Measurements from ENCODE around the gene ZDHHC14. TPM values are rescaled to one million over a fixed set of nuclear protein-coding genes. Genes with fewer than 3 reads are reported as not detected.

ZDHHC14 gene
- total RNA-seq, 3 donors from 2014 or later, result 5.6 to 6.0 (median 5.7) TPM

GRCh38 chr6:157667211-157668008, 286.4 kb downstream of the ZDHHC14 start:
- H3K4me3 Mint-ChIP-seq, result no peak overlapping the region
- peaks cover 3% of the 10 kb centered on the region for H3K27me3 Mint-ChIP-seq (ENCODE audit: low read depth)
- no peaks in the 10 kb centered on the region for H3K36me3 Mint-ChIP-seq (ENCODE audit: insufficient read depth)
- DNase-seq, result peak; percentile 54
- H3K4me1 Mint-ChIP-seq (ENCODE audit: low read depth), result peaks cover 16% of the 10 kb centered on the region
- ATAC-seq, result peak in 1 of 2 donors; percentile 35
- no peaks in the 10 kb centered on the region for H3K9me3 Mint-ChIP-seq

DNA sequence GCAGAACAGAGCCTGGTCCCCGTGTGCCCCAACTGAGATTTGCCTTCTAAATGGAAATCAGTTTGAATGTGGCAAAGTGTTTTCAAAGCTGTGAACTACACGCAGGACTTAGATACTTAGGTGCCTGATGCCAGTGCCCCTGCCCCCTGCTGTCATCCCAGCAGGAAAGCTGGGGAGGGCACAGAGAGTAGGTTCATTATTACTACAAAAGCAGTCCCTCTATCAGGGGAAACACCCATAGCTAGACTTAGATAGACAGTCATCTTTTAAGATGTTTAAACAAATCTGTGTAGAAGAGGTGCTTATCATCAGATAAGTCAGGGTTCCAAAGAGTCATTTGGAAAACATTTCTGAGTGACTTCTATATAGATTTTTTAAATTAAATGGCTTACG, 287.0 kb downstream of the ZDHHC14 start:
- DNase-seq, result no peak
- ATAC-seq, result peak; percentile 66 to 69
- H3K4me3 Mint-ChIP-seq, result no peak overlapping the region
- H3K36me3 Mint-ChIP-seq (ENCODE audit: insufficient read depth), result no peaks in the 10 kb centered on the region
- H3K4me1 Mint-ChIP-seq (ENCODE audit: low read depth), result peaks cover 16% of the 10 kb centered on the region
- H3K27me3 Mint-ChIP-seq (ENCODE audit: low read depth), result peaks cover 3% of the 10 kb centered on the region
- H3K9me3 Mint-ChIP-seq, result no peaks in the 10 kb centered on the region

GRCh38 chr6:157668713-157669112, 287.7 kb downstream of the ZDHHC14 start:
- ATAC-seq (no peak), DNase-seq (no peak)
- Mint-ChIP-seq H3K36me3 (ENCODE audit: insufficient read depth) (no peaks in the 10 kb centered on the region), H3K9me3 (no peaks in the 10 kb centered on the region), H3K4me1 (ENCODE audit: low read depth) (peaks cover 16% of the 10 kb centered on the region), H3K27me3 (ENCODE audit: low read depth) (peaks cover 3% of the 10 kb centered on the region), H3K4me3 (no peak overlapping the region)

DNA sequence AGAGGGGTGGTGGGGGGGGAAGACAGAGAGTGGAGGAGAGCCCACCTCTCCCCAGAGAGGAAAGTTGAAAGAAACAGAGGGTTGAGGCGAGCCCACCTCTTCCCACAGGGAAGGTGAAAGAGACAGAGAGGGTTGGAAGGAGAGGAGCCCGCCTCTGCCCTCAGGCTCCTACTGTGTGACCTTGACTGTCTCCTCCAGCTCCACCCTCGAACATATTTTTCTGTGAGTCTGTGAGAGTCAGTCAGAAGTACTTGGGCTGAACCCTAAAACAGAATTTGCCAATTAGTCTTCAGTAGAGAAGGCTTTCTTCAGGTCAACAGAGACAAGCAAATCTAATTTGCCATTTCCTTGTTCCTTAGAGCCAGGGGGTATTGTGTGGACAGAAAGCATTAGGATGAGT, 288.3 kb downstream of the ZDHHC14 start:
- no peak overlapping the region for H3K4me3 Mint-ChIP-seq

DNA sequence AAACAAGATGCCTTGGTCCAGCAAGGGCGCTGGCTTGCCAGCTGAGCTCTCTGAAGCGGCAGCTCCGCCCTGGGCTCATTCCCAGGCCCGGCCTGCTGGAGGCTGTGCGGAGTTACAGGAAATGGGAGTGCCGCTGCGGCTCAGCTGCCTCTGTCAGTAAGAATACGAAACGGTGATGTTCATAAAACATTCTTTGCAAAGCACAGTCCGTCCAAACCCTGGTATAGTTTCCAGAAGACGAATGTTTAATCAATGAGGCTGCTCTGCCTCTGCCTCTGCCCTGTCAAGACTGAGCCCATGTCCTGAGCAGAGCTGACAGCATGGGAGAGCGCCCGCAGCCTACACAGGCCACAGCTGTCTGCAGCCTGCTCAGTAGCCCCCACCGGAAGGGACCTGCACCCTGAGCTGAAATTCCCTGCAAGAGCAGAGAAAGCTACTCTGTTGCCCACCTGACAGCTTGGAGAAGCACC, 288.8 kb downstream of the ZDHHC14 start:
- Mint-ChIP-seq H3K27me3 (ENCODE audit: low read depth) (peaks cover 3% of the 10 kb centered on the region), H3K4me3 (no peak overlapping the region), H3K36me3 (ENCODE audit: insufficient read depth) (no peaks in the 10 kb centered on the region), H3K9me3 (no peaks in the 10 kb centered on the region), H3K4me1 (ENCODE audit: low read depth) (peaks cover 16% of the 10 kb centered on the region)
- ATAC-seq (peak; percentile 21 to 26), DNase-seq (no peak)

More for the DNA sequence above, 288.3 kb downstream of the ZDHHC14 start:
- ATAC-seq, result no peak
- peaks cover 16% of the 10 kb centered on the region for H3K4me1 Mint-ChIP-seq (ENCODE audit: low read depth)
- no peaks in the 10 kb centered on the region for H3K36me3 Mint-ChIP-seq (ENCODE audit: insufficient read depth)
- peaks cover 3% of the 10 kb centered on the region for H3K27me3 Mint-ChIP-seq (ENCODE audit: low read depth)
- no peaks in the 10 kb centered on the region for H3K9me3 Mint-ChIP-seq
- DNase-seq, result no peak

DNA sequence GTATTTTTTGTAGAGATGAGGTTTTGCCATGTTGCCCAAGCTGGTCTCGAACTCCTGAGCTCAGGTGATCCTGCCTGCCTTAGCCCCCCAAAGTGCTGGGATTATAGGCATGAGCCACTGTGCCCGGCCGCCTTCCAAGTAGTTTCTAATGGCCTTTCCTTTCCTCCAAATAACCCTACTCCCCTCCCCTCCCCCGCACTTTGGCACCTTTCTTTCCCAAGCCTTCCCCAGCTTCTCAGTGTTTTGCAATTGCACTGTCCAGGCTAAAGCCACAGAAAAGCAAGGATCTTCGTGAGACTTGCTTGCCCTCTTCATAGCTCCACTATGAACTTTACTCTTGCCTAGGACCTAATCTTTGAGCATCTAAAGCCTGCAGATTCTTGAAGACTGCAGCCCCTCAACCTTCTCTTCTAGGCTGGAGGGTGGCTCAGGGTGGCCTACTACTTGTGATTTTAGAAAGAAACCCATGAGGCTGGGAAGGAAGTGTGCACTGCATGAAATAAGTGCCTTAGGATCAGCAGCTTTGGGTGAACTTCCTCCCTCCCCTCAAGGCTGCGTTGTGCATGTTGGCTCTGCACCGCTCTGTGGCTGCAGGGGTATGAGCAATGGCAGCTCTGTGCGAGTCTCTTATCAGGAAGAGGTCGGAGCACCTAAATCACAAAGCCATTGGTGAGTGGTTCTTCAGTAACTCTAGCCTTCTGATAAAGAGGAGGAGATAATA, 289.6 kb downstream of the ZDHHC14 start:
- Mint-ChIP-seq H3K36me3 (ENCODE audit: insufficient read depth) (no peaks in the 10 kb centered on the region), H3K27me3 (ENCODE audit: low read depth) (no peaks in the 10 kb centered on the region), H3K4me1 (ENCODE audit: low read depth) (peaks cover 16% of the 10 kb centered on the region), H3K4me3 (no peak overlapping the region), H3K9me3 (no peaks in the 10 kb centered on the region)
- no peak for DNase-seq
- ATAC-seq, result no peak

DNA sequence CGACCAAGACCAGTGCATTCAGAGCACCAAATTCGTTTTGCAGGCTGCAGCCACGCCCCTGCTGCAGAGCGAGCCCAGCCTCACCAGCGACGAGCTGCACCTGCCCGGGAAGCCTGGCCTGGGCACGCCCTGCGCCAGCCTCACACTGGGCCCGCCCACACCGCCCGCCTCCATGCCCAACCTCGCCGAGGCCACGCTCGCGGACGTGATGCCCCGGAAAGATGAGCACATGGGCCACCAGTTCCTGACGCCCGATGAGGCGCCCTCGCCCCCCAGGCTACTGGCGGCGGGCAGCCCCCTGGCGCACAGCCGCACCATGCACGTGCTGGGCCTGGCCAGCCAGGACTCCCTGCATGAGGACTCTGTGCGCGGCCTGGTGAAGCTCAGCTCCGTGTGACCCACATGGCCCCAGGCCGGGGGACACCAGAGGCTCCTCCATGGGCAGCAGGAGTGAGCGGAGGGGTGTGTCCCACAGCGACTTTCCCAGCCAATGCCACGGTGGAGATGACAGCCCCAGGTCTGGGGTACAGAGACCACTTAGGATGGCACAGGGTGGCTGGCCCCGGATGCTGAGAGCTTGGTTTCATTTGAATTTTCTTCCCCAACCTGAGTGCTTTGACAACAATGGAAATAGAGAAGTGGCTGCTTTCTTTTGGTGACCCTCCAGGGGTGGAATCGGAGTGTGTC, 291.9 kb downstream of the ZDHHC14 start:
- no peaks in the 10 kb centered on the region for H3K36me3 Mint-ChIP-seq (ENCODE audit: insufficient read depth)
- H3K4me3 Mint-ChIP-seq, result no peak overlapping the region
- peaks cover 11% of the 10 kb centered on the region for H3K4me1 Mint-ChIP-seq (ENCODE audit: low read depth)
- H3K9me3 Mint-ChIP-seq, result no peaks in the 10 kb centered on the region
- DNase-seq (no peak), ATAC-seq (no peak)
- H3K27me3 Mint-ChIP-seq (ENCODE audit: low read depth), result no peaks in the 10 kb centered on the region

GRCh38 chr6:157673596-157673995, 292.6 kb downstream of the ZDHHC14 start:
- DNase-seq, result no peak
- no peak overlapping the region for H3K4me3 Mint-ChIP-seq
- H3K27me3 Mint-ChIP-seq (ENCODE audit: low read depth), result no peaks in the 10 kb centered on the region
- no peak for ATAC-seq
- peaks cover 10% of the 10 kb centered on the region for H3K4me1 Mint-ChIP-seq (ENCODE audit: low read depth)
- no peaks in the 10 kb centered on the region for H3K36me3 Mint-ChIP-seq (ENCODE audit: insufficient read depth)
- no peaks in the 10 kb centered on the region for H3K9me3 Mint-ChIP-seq

- H3K4me1 Mint-ChIP-seq (ENCODE audit: low read depth), result peaks cover 10% of the 10 kb centered on the region
- no peak for ATAC-seq
- no peak for DNase-seq
- H3K4me3 Mint-ChIP-seq, result no peak overlapping the region
- H3K9me3 Mint-ChIP-seq, result no peaks in the 10 kb centered on the region
- no peaks in the 10 kb centered on the region for H3K36me3 Mint-ChIP-seq (ENCODE audit: insufficient read depth)
- H3K27me3 Mint-ChIP-seq (ENCODE audit: low read depth), result no peaks in the 10 kb centered on the region
These were observed 293.1 kb downstream of the ZDHHC14 start for GRCh38 chr6:157674061-157674460.

- ATAC-seq (no peak), DNase-seq (no peak)
- Mint-ChIP-seq H3K36me3 (ENCODE audit: insufficient read depth) (no peaks in the 10 kb centered on the region), H3K27me3 (ENCODE audit: low read depth) (no peaks in the 10 kb centered on the region), H3K4me3 (no peak overlapping the region), H3K4me1 (ENCODE audit: low read depth) (peaks cover 1% of the 10 kb centered on the region), H3K9me3 (no peaks in the 10 kb centered on the region)
These were observed 294.8 kb downstream of the ZDHHC14 start for GRCh38 chr6:157675831-157676230.

DNA sequence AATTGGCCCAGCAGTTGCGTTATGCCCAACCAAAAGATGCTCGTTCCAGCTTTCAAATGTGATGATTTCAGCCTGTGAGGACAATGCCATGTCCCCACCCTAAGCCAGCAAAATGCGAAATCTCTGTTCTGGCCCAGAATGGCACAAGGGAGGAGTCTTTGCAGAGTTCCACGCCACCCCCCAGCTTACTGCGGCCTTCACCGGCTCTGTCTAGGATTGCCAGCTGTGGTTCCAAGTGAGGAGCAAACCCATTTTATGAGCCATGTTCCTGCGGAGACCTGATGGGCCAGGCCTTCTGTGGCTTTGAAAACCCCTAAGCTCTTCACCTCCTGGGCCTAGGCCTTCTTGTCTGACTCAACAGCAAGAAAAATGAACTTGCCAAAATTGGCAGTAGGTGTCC, 295.3 kb downstream of the ZDHHC14 start:
- no peaks in the 10 kb centered on the region for H3K36me3 Mint-ChIP-seq (ENCODE audit: insufficient read depth)
- H3K4me1 Mint-ChIP-seq (ENCODE audit: low read depth), result no peaks in the 10 kb centered on the region
- H3K4me3 Mint-ChIP-seq, result no peak overlapping the region
- no peaks in the 10 kb centered on the region for H3K9me3 Mint-ChIP-seq
- DNase-seq, result no peak
- no peaks in the 10 kb centered on the region for H3K27me3 Mint-ChIP-seq (ENCODE audit: low read depth)
- no peak for ATAC-seq

GRCh38 chr6:157677235-157677634, 296.2 kb downstream of the ZDHHC14 start:
- no peak for DNase-seq
- ATAC-seq, result no peak
- Mint-ChIP-seq H3K4me3 (no peak overlapping the region), H3K9me3 (no peaks in the 10 kb centered on the region), H3K36me3 (ENCODE audit: insufficient read depth) (no peaks in the 10 kb centered on the region), H3K27me3 (ENCODE audit: low read depth) (no peaks in the 10 kb centered on the region), H3K4me1 (ENCODE audit: low read depth) (no peaks in the 10 kb centered on the region)

DNA sequence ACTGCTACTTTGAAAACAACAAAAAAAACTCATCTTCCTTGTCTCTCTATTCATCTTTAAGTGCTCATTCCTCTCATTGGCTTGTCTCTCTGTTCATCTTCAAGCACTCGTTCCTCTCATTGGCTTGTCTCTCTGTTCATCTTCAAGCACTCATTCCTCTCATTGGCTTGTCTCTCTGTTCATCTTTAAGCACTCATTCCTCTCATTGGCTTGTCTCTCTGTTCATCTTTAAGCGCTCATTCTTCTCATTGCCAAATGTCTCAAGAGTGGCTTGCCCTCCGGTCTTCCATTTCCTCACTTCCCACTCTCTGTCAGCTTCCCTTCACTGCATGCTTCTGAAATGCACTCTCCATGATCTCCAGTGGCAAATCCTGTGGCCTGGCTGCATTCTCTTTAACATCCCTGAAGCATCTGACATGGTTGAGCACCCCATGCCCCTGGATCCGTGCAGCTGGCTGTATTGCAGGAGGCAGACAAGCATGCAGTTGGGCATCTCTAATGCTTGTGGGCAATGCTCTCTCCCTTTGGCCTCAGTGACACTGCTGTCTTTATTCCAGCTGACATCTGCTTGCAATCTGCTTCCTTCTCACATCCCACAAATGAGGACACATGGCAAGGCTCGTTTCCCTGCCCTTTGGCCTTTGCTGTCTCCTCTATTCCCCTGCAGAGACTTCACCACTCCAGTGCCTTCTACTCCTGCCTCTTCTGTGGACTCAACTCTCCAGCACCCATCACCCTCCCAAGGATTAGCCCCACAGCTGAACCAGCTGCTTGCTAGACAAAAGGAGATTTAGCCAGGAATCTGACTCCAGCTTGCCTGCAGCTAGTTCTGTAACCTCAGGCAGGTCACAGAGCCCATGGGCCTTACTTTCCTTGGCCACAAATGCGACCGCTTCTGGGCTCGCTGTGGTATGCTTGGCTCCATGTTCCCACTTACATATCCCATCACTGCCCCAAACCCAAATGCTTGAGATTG, 298.9 kb downstream of the ZDHHC14 start:
- H3K4me3 Mint-ChIP-seq, result no peak overlapping the region
- DNase-seq (no peak), ATAC-seq (no peak)
- H3K4me1 Mint-ChIP-seq (ENCODE audit: low read depth), result no peaks in the 10 kb centered on the region
- H3K36me3 Mint-ChIP-seq (ENCODE audit: insufficient read depth), result no peaks in the 10 kb centered on the region
- H3K27me3 Mint-ChIP-seq (ENCODE audit: low read depth), result peaks cover 4% of the 10 kb centered on the region
- H3K9me3 Mint-ChIP-seq, result no peaks in the 10 kb centered on the region

All from activated T-cell treated with anti-CD3 and anti-CD28 coated beads, Interleukin-2, amount 50 U/mL, for 4 hours (primary cell).